PFSK-1 (cell line): ENCODE results near the gene DACT3.

Experiments
- POLR2AphosphoS5 ChIP-seq: IDR thresholded peaks from 2 replicates; pipeline ENCODE4 v1.6.1; 2012; ENCODE audit warnings: low read depth, mild to moderate bottlenecking, control low read depth, low read length, moderate library complexity
- TAF1 ChIP-seq: IDR thresholded peaks from 2 replicates; pipeline ENCODE4 v1.6.1; 2012; ENCODE audit warnings: low read length, control low read depth, borderline replicate concordance; ENCODE audit not compliant: insufficient read depth

DNA sequence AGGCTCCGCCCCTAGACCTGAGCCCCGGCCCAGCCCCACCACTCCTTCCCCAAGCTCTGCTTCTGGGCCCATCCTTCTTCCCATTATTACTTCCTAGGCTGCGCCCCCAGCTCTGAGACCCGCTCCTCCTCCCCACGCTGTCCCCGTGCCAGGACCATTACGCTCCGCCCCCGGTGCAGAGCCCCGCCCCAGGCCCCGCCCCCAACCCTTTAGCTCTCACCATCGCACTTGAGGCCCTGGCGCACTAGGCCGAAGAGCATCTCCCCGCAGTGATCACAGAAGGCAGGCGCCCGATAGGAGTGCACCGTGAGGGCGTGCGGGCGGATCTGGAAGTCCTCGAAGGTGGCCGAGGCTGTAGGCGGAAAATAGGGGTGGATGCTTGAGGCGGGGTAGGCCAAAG lies 49.7 kb upstream of the DACT3 start:
- no peak for TF ChIP-seq TAF1
- no peak for TF ChIP-seq POLR2AphosphoS5
